GM12874 (cell line): ENCODE measurements around the gene SORL1-AS1.

Experiments
- TF ChIP-seq, protein P1 (sequence below): IDR thresholded peaks from 2 replicates; pipeline ENCODE4 v1.5.1; 2011; ENCODE audit warnings: low read depth, mild to moderate bottlenecking, control low read depth, low read length, moderate library complexity; ENCODE audit not compliant: insufficient read depth

SORL1-AS1 gene

DNA sequence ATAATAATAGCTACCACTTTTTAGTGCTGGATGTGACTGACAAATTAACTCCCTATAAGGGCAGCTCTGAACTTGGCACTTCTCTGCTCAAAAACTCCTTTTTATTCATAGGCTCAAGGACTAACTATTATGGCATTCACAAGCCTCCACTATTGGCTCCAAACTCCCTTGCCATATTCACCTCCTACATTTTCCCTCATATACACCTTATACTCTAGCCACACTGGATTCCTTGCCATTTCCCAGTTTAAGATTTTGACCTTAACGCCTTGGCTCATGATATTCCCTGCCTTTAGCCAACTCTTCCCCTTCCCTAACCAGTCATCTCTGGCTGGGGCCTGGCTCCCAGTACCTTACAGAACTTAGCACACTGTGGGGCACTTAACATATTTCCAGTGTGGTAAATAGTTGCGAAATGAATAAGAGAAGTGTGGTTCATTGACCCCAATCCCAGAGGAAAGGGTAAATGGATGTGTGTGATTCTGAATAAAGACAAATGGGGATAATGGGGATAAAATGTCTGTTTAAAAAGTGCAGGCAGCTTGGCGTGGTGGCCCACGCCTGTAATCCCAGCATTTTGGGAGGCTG, 40.7 kb downstream of the SORL1-AS1 start:
- TF ChIP-seq, protein P1, sequence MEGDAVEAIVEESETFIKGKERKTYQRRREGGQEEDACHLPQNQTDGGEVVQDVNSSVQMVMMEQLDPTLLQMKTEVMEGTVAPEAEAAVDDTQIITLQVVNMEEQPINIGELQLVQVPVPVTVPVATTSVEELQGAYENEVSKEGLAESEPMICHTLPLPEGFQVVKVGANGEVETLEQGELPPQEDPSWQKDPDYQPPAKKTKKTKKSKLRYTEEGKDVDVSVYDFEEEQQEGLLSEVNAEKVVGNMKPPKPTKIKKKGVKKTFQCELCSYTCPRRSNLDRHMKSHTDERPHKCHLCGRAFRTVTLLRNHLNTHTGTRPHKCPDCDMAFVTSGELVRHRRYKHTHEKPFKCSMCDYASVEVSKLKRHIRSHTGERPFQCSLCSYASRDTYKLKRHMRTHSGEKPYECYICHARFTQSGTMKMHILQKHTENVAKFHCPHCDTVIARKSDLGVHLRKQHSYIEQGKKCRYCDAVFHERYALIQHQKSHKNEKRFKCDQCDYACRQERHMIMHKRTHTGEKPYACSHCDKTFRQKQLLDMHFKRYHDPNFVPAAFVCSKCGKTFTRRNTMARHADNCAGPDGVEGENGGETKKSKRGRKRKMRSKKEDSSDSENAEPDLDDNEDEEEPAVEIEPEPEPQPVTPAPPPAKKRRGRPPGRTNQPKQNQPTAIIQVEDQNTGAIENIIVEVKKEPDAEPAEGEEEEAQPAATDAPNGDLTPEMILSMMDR = no peak

DNA sequence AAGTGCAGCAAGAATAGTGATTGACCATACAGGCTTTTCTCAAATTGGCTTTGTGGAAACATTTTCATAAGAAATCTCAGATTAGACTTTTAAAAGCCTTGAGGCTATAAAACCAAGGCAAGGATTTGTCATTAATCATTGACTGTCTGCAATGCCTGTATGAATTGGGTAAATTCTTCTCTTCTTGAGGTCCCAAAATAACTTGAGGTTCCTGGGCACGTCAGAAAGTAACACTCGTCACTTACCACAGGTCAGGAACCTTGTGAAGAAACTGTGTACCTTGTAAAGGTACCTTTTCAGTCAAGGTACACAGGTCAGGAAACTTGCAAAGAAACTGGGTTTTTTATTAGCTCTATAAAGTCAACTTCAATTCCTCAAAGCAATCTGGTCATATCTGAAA, 43.9 kb downstream of the SORL1-AS1 start:
- TF ChIP-seq, protein P1 = no peak

DNA sequence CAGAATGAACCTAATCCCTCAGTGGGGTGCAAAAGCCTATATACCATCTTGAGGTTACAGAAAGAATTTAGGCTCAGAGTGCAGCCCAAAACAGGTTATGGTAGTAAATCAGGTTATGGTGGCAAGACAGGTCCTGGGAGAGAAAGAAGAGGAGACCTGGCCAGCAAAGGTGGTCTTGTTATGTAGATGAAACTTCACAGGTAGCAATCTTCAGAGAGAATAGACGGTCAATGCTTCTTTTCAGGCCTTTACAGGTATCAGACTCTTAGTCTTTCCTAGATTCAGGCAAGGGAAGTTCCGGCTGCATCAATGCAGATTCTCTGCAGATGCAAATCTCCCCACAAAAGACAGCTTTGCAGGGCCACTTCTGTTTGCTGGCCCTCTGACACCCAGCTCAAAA, 46.5 kb downstream of the SORL1-AS1 start:
- TF ChIP-seq, protein P1 = no peak

DNA sequence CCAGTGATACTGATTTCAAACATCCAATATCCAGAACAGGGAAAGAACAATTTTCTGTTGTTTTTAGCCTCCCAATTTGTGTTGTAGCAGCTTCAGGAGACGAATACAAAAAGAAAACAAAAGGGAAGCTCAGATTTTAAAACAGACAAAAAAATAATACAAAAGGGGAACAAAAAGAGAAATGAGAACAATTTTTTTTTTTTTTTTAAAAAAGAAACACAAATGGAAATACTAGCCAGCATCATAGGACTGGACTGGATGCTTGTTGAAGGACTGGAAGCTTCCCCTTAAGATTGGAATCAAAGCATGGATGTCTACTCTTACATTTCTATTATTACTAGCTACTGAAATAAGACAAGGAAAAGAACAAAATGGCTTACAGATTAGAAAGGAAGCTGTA, 47.1 kb downstream of the SORL1-AS1 start:
- TF ChIP-seq, protein P1 = no peak

DNA sequence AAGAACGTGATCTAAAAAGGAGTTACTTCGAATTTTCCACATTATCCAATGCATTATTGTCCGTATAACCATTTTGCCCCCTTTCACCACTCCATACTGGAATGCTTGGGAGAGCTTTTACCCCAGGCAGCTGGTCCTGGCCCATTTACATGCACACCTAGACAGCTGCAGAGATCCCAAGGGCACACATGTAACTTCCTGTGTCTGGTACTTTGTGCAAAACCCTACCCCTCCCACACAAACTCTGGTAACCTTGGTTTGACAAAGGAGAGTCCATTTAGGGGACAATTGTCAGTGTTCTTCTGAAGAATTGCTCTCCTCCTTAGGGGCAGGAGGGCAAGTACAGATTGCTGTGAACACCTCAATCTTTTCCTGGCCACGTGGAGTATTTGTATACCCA, 58.0 kb downstream of the SORL1-AS1 start:
- TF ChIP-seq, protein P1 = no peak

DNA sequence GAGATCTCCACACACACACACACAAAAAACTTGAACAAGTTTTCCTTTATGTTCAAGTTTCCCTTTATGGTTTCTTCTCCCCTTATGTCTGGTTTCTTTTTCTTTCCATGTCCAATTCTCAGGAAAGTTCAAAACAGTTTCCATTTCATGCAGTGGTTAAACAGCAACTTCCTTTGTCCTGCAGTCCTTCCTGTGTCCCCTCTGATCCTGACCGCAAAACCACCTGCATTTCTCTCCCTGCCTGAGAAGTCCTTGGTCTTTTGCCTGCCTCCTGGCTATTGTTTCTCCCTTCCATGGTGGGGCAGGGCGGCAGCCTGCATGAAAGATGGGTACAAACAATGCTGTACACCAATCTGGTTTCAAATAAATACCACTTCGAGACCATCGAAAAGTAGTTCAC, 58.9 kb downstream of the SORL1-AS1 start:
- TF ChIP-seq, protein P1 = no peak

DNA sequence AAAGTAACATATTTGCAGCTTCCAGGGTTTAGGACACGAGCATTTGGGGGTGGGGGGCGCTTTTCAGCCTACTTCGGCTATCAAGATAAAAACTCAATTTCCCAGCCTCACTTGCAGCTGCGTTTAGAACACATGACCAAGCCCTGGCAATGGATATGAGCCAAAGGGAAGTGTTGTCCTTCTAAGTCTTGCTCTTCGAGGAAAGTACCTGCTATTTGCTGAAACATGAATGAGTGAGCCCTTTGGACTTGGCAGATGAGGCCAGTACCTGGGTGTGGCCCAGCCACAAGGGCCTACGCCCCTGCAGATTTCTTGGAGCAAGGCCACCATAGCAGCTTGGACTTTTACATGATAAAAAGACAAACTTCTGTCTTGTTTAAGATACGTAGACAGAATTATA, 60.9 kb downstream of the SORL1-AS1 start:
- TF ChIP-seq, protein P1 = no peak
